Measurements from ENCODE around the gene NCAN. TPM values are rescaled to one million over a fixed set of nuclear protein-coding genes. Genes with fewer than 3 reads are reported as not detected.

The NCAN gene
- total and polyA plus RNA-seq, 2 of the 13 experiments (the other 11 are each of a cell fraction or from before 2014, with no cell fraction given) = not detected

DNA sequence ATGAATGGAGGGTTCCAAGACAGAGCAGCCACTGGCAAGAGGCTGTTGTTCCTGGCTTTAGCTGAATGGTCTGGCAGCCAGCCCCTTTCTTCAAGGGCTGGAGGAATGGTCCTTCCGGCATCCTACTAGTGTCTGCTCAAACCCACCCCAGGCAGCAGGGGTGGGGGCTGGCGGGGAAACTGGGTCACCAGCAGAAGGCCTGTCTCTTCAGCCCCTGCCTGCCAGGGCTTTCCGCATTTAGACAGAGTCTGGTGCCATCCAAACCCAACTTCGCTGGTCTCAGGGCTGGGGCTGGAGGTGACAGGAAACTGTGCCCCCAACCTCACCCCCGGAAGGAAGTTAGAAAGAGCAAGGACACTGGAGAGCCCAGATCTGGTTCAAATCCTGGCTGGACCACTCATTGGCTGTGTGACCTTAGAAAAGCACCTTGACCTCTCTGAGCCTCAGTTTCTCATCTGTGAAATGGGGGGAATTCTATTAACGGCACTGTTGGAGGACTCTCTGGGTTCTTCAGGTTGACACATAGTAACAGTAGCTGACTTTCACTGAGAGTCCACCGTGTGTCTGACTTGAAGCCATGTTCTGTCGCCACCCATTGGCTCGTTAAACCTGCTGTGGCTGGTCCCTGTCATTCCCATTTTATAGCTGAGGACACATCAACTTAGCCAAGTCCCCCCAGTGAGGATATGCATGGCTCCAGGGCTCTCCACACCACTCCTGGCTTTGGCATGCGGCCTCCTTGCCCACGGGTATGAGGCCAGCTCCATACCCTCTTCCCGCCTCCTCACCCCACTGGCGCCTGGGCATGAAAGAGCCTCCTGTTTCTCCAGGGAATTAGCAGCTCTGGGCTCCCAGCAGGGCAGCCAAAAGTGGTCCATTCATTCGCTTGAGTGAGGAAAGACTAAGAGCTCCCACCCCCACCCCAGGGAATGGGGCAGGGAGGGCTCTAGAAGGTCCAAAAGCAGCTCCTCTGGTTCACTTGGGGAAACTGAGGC is 6.0 kb upstream of the NCAN start:
- no peak overlapping the region for H2AFZ ChIP-seq (ENCODE audit: low read length)
- 13% methylated on average over 7 of the region's 14 CpGs for WGBS (ENCODE audit: low lambda C conversion rate)
- in situ Hi-C loops (cut with HindIII; ENCODE audit: extremely low pct_ligation_motif_present, low pct_unique_long_range_greater_than_20kb) (no loop called here), intact Hi-C loops (cut with micrococcal nuclease; ENCODE audit: unreplicated experiment) (no loop called here)
- peaks cover 13% of the 10 kb centered on the region for H3K4me1 ChIP-seq (ENCODE audit: insufficient read depth, low read length)
- peaks cover 3 to 11% of the 10 kb centered on the region in 2 experiments; a peak in 2 of 5 replicates for H3K27me3 ChIP-seq (ENCODE audit: control insufficient read depth in 1 of 2, insufficient read depth in 2 of 2, low read length in 2 of 2)
- no peak overlapping the region for H3K4me2 ChIP-seq (ENCODE audit: low read depth, low read length)
- ATAC-seq = no peak
- DNase-seq (ENCODE audit: low spot score) = no peak
- H4K20me1 ChIP-seq (ENCODE audit: insufficient read depth, low read length) = no peaks in the 10 kb centered on the region
- H3K36me3 ChIP-seq (replicated peaks in 1 of 2; ENCODE audit: control insufficient read depth in 1 of 2, insufficient read depth in 2 of 2, low read length in 2 of 2) = 0 out of 5 replicates have a peak, but pooled peaks cover 0 to 5% of the 10 kb centered on the region in 2 experiments
- no peak overlapping the region for H3K4me3 ChIP-seq (replicated peaks in 1 of 3; ENCODE audit: insufficient read depth in 1 of 3, low read depth in 2 of 3, low read length in 3 of 3)
- TF ChIP-seq ZNF768 (CRISPR knock-in tag; IDR thresholded peaks at IDR 0.05) (peak; percentile 80), ZMYM3 (CRISPR knock-in tag; IDR thresholded peaks at IDR 0.05) (0 out of 2 replicates have a peak, but pooled peaks have one; percentile 30), ZNF629 (CRISPR knock-in tag; conservative IDR thresholded peaks at IDR 0.05) (0 out of 2 replicates have a peak, but pooled peaks have one; percentile 43)
- TF ChIP-seq, protein P1, sequence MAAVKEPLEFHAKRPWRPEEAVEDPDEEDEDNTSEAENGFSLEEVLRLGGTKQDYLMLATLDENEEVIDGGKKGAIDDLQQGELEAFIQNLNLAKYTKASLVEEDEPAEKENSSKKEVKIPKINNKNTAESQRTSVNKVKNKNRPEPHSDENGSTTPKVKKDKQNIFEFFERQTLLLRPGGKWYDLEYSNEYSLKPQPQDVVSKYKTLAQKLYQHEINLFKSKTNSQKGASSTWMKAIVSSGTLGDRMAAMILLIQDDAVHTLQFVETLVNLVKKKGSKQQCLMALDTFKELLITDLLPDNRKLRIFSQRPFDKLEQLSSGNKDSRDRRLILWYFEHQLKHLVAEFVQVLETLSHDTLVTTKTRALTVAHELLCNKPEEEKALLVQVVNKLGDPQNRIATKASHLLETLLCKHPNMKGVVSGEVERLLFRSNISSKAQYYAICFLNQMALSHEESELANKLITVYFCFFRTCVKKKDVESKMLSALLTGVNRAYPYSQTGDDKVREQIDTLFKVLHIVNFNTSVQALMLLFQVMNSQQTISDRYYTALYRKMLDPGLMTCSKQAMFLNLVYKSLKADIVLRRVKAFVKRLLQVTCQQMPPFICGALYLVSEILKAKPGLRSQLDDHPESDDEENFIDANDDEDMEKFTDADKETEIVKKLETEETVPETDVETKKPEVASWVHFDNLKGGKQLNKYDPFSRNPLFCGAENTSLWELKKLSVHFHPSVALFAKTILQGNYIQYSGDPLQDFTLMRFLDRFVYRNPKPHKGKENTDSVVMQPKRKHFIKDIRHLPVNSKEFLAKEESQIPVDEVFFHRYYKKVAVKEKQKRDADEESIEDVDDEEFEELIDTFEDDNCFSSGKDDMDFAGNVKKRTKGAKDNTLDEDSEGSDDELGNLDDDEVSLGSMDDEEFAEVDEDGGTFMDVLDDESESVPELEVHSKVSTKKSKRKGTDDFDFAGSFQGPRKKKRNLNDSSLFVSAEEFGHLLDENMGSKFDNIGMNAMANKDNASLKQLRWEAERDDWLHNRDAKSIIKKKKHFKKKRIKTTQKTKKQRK (IDR thresholded peaks at IDR 0.05; ENCODE audit: low read length) = no peak
- H3K9me3 ChIP-seq (ENCODE audit: low read length) = no peaks in the 10 kb centered on the region
- no TSS peak for BruUV-seq (replicated peaks)
- H3K9ac ChIP-seq (ENCODE audit: insufficient read depth, low read depth, low read length) = no peak overlapping the region
- POLR2A ChIA-PET = interaction anchor here (0.6 kb wide), 1 partner anchor 14 kb away, joined by 3 read pairs; no protein-coding TSS in a partner anchor
- CTCF ChIA-PET (ENCODE audit: low intra/inter-chr PET ratio, low total read pairs) = no interaction called here
- H3K27ac ChIP-seq (ENCODE audit: extremely low read length, insufficient read depth, low read length) = no peak overlapping the region
- H3K79me2 ChIP-seq (ENCODE audit: insufficient read depth, low read length) = peaks cover 19% of the 10 kb centered on the region
- FAIRE-seq = no peak

Data from HepG2 (cell line).